IPS-NIHi7 (cell line): Measurements from ENCODE around the gene KCNT2.

ENCODE experiments used
- DNase-seq: peaks from one replicate; pipeline ENCODE4 v3.0.0; 2012; ENCODE audit warnings: mixed read lengths; ENCODE audit errors: extremely low spot score

KCNT2 gene

GRCh38 chr1:196207612-196208217 lies 400.5 kb downstream of the KCNT2 start:
- DNase-seq: no peak

- DNase-seq: no peak
These were observed 402.4 kb downstream of the KCNT2 start for GRCh38 chr1:196205882-196206281.

GRCh38 chr1:196196486-196196885 lies 411.8 kb downstream of the KCNT2 start:
- no peak for DNase-seq

GRCh38 chr1:196193896-196194559 lies 414.2 kb downstream of the KCNT2 start:
- no peak for DNase-seq

- no peak for DNase-seq
These were observed 424.3 kb downstream of the KCNT2 start for GRCh38 chr1:196183941-196184340.

GRCh38 chr1:196181594-196181878 lies 426.7 kb downstream of the KCNT2 start:
- no peak for DNase-seq

- no peak for DNase-seq
These were observed 427.2 kb downstream of the KCNT2 start for GRCh38 chr1:196180847-196181593.

- no peak for DNase-seq
These were observed 430.1 kb downstream of the KCNT2 start for GRCh38 chr1:196178083-196178635.
